HEK293T (cell line): ENCODE data around the gene RPS27L.

Source experiments
- CTCF ChIA-PET: fragments of 350-600 bp; formaldehyde crosslinking; extraction: SDS; loops from one replicate; lab custom pipeline; 2021; ENCODE audit warnings: antibody characterized with exemption, inconsistent platforms; lab: Yijun Ruan, JAX
- POLR2A ChIA-PET: fragments of 350-600 bp; formaldehyde crosslinking; extraction: SDS; loops from one replicate; lab custom pipeline; 2020; ENCODE audit warnings: antibody characterized with exemption, inconsistent platforms; lab: Yijun Ruan, JAX
- DNase-seq: peaks from one replicate; pipeline ENCODE4 v3.0.0; 2012; ENCODE audit warnings: mixed read lengths; ENCODE audit errors: extremely low spot score
- ARNT ChIP-seq: fragments of 450-650 bp; IDR thresholded peaks from 2 replicates; pipeline ENCODE4 v1.6.1; 2017; ENCODE audit warnings: mild to moderate bottlenecking
- BHLHE40 ChIP-seq: fragments of 450-650 bp; IDR thresholded peaks from 2 replicates; pipeline ENCODE4 v1.6.1; 2016; ENCODE audit warnings: mild to moderate bottlenecking, moderate library complexity, borderline replicate concordance
- CTBP1 ChIP-seq: fragments of 450-650 bp; IDR thresholded peaks from 2 replicates; pipeline ENCODE4 v1.6.1; 2016; ENCODE audit warnings: borderline replicate concordance
- ELF4 ChIP-seq: fragments of 450-650 bp; IDR thresholded peaks from 2 replicates; pipeline ENCODE4 v1.6.1; 2017; ENCODE audit warnings: antibody characterized with exemption
- FOXA1 ChIP-seq: fragments of 450-650 bp; IDR thresholded peaks from 2 replicates; pipeline ENCODE4 v1.6.1; 2016; ENCODE audit warnings: mild to moderate bottlenecking
- FOXK2 ChIP-seq: fragments of 450-650 bp; IDR thresholded peaks from 2 replicates; pipeline ENCODE4 v1.6.1; 2016; ENCODE audit warnings: mild to moderate bottlenecking
- FOXM1 ChIP-seq: fragments of 450-650 bp; IDR thresholded peaks from 2 replicates; pipeline ENCODE4 v1.6.1; 2017; ENCODE audit warnings: mild to moderate bottlenecking, borderline replicate concordance
- HDGF ChIP-seq: fragments of 450-650 bp; IDR thresholded peaks from 2 replicates; pipeline ENCODE4 v1.6.1; 2017; ENCODE audit warnings: antibody characterized with exemption, borderline replicate concordance
- L3MBTL2 ChIP-seq: fragments of 450-650 bp; conservative IDR thresholded peaks from 2 replicates; pipeline ENCODE4 v1.6.1; 2016; ENCODE audit warnings: mild to moderate bottlenecking
- LEF1 ChIP-seq: fragments of 450-650 bp; IDR thresholded peaks from 2 replicates; pipeline ENCODE4 v1.6.1; 2017; ENCODE audit warnings: mild to moderate bottlenecking, borderline replicate concordance
- NFRKB ChIP-seq: fragments of 450-650 bp; IDR thresholded peaks from 2 replicates; pipeline ENCODE4 v1.6.1; 2016; ENCODE audit warnings: mild to moderate bottlenecking, moderate library complexity
- PKNOX1 ChIP-seq: fragments of 450-650 bp; IDR thresholded peaks from 2 replicates; pipeline ENCODE4 v1.6.1; 2016
- SP1 ChIP-seq: fragments of 450-650 bp; IDR thresholded peaks from 2 replicates; pipeline ENCODE4 v1.6.1; 2017
- SUZ12 ChIP-seq: fragments of 450-650 bp; IDR thresholded peaks from 2 replicates; pipeline ENCODE4 v1.6.1; 2016; ENCODE audit warnings: mild to moderate bottlenecking
- TARDBP ChIP-seq: fragments of 450-650 bp; IDR thresholded peaks from 2 replicates; pipeline ENCODE4 v1.6.1; 2016
- ZNF384 ChIP-seq: fragments of 450-650 bp; IDR thresholded peaks from 2 replicates; pipeline ENCODE4 v1.6.1; 2016

Gene RPS27L

DNA sequence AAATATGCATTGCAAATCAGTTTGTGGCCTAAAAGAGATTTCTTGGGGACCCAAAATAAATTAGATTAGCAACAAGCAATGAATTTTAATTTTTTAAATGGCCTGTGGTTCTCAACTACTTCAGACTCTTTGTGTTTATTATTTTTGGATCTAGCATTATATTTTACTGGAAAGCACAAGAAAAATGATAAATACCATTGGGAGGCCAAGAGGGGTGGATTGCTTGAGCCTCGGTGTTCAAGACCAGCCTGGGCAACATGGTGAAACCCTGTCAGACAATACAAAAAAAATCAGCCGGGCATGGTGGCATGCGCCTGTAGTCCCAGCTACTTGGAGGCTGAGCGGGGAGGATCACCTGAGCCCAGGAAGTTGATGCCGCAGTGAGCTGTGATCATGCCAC lies 22.0 kb downstream of the RPS27L start:
- no peak for DNase-seq
- TF ChIP-seq CTBP1 (no peak), NFRKB (no peak), L3MBTL2 (no peak), ZNF384 (no peak), HDGF (no peak), PKNOX1 (no peak), FOXM1 (no peak), ELF4 (no peak), ARNT (no peak), SP1 (no peak), FOXK2 (no peak), LEF1 (no peak), BHLHE40 (no peak), FOXA1 (no peak), TARDBP (no peak), SUZ12 (no peak)
- POLR2A ChIA-PET, result interaction anchor here (3.3 kb wide), 1 partner anchor 22 kb away, joined by 8 read pairs; the partner anchor contains the start of gene RPS27L
- CTCF ChIA-PET, result no interaction called here

GRCh38 chr15:63134245-63134985 lies 22.9 kb downstream of the RPS27L start:
- POLR2A ChIA-PET, result interaction anchor here (3.3 kb wide), 1 partner anchor 23 kb away, joined by 8 read pairs; the partner anchor contains the start of gene RPS27L
- CTCF ChIA-PET, result no interaction called here
- no peak for TF ChIP-seq TARDBP
- no peak for TF ChIP-seq FOXM1
- TF ChIP-seq FOXK2, result no peak
- no peak for TF ChIP-seq NFRKB
- TF ChIP-seq ZNF384, result no peak
- TF ChIP-seq ARNT, result no peak
- TF ChIP-seq SUZ12, result no peak
- no peak for DNase-seq

DNA sequence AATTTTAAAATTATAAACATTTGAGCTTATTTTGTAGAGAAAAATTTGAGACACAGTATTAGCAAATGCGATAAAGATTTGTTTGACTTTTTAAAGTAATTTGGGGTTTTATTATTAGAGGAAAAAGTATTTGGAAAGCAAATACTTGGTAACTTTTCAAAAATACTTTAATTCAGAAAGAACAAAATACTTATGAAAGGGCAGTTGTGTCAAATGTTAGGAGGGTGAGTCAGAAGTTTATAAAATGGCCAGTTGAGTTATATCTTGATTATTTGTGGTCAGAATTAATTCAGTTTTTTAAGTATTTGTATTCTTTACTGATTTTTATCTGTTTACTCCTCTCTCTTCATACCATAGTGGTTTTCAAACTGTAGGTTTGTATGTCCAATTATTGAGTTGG lies 23.5 kb downstream of the RPS27L start:
- POLR2A ChIA-PET, result interaction anchor here (3.3 kb wide), 1 partner anchor 23 kb away, joined by 8 read pairs; the partner anchor contains the start of gene RPS27L
- no peak for TF ChIP-seq L3MBTL2
- TF ChIP-seq HDGF, result no peak
- TF ChIP-seq SUZ12, result no peak

GRCh38 chr15:63126726-63127125 lies 30.6 kb downstream of the RPS27L start:
- CTCF ChIA-PET, result no interaction called here
- TF ChIP-seq LEF1 (no peak), SP1 (no peak), ZNF384 (no peak), ELF4 (no peak), BHLHE40 (no peak), TARDBP (no peak), NFRKB (no peak), HDGF (no peak), L3MBTL2 (no peak), ARNT (no peak), FOXK2 (no peak), CTBP1 (no peak), FOXM1 (no peak), PKNOX1 (no peak), FOXA1 (no peak), SUZ12 (no peak)
- no peak for DNase-seq
- POLR2A ChIA-PET, result no interaction called here

More for the DNA sequence above, 23.5 kb downstream of the RPS27L start:
- CTCF ChIA-PET, result no interaction called here
- no peak for DNase-seq

- ChIA-PET CTCF (no interaction called here), POLR2A (no interaction called here)
- TF ChIP-seq FOXA1 (no peak), SP1 (no peak), LEF1 (no peak), PKNOX1 (no peak), SUZ12 (no peak), BHLHE40 (no peak), CTBP1 (no peak), ARNT (no peak), L3MBTL2 (no peak), FOXK2 (no peak)
- no peak for DNase-seq
These were observed 32.8 kb downstream of the RPS27L start for GRCh38 chr15:63124506-63124905.

DNA sequence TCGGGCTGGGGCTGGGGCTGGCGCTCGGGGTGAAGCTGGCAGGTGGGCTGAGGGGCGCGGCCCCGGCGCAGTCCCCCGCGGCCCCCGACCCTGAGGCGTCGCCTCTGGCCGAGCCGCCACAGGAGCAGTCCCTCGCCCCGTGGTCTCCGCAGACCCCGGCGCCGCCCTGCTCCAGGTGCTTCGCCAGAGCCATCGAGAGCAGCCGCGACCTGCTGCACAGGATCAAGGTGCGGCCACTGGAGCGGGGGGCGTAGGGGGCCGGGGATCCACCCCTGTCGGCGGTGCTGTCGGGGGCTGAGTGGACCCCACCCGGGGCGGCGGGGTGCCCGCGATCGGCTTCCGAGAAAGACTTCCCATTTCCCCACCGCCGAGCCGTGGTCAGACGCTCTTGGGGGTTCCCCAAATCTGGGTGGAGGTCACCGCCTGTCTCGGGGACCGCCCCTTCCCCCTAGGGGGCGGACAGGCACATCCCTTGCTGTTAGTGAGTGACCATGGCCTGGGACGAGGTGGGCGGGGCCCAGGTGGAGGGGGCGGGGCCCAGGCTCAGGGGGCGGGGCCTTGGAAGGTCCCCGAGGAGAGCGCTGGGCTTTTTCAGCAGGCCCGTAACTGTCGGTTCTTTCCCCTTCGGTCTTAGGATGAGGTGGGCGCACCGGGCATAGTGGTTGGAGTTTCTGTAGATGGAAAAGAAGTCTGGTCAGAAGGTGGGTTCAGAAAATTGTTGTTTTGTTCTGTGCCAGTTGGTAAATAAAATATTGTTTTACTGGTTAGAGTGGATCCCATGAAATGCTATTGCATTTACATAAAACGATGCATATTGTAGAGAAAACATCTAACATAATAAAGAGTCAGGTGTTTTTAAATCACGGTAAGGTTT lies 35.0 kb downstream of the RPS27L start:
- peak; percentile 83 for DNase-seq
- CTCF ChIA-PET, result no interaction called here
- TF ChIP-seq ZNF384, result no peak
- TF ChIP-seq LEF1, result no peak
- no peak for TF ChIP-seq NFRKB
- TF ChIP-seq SP1, result no peak
- no peak for TF ChIP-seq BHLHE40
- TF ChIP-seq PKNOX1, result no peak
- TF ChIP-seq FOXK2, result no peak
- TF ChIP-seq FOXM1, result no peak
- TF ChIP-seq SUZ12, result no peak
- no peak for TF ChIP-seq TARDBP
- no peak for TF ChIP-seq L3MBTL2
- no peak for TF ChIP-seq HDGF
- POLR2A ChIA-PET, result no interaction called here
